GM10248 (cell line): Measurements from ENCODE around the gene STARD8.
"Not testable (repeated sequence)": the region's sequence is repeated elsewhere in the genome, so short reads cannot be mapped to it uniquely, and the experiment has no call there.

Experiments used
- CTCF ChIA-PET: fragments of 300-600 bp; sonication (Branson Sonifier 250); formaldehyde crosslinking; extraction: SDS; loops from one replicate; lab custom pipeline; 2021; ENCODE audit warnings: antibody characterized with exemption; lab: Yijun Ruan, JAX
- POLR2A ChIA-PET: fragments of 350-650 bp; sonication (Branson Sonifier 250); formaldehyde crosslinking; extraction: SDS; loops from one replicate; lab custom pipeline; 2020; ENCODE audit warnings: antibody characterized with exemption; lab: Yijun Ruan, JAX
- DNase-seq: peaks from one replicate; pipeline ENCODE4 v3.0.0; 2012; ENCODE audit errors: extremely low spot score
- CTCF ChIP-seq: IDR thresholded peaks from 2 replicates; pipeline ENCODE4 v1.5.1; 2012; ENCODE audit warnings: mild to moderate bottlenecking, low read depth; ENCODE audit errors: extremely low read depth, missing control alignments, control extremely low read depth

The STARD8 gene

GRCh38 chrX:68647156-68647957, at the start of gene STARD8:
Gene STARD8 (plus strand): TSS chrX:68647666. CDS start chrX:68647883, 217 bp downstream.
- DNase-seq = no peak
- CTCF ChIA-PET = no interaction called here
- TF ChIP-seq CTCF = no peak

GRCh38 chrX:68598841-68599240, 48.6 kb upstream of the STARD8 start:
- POLR2A ChIA-PET = no interaction called here
- DNase-seq = no peak
- TF ChIP-seq CTCF = no peak
- CTCF ChIA-PET = interaction anchor here (1.1 to 1.4 kb wide), 3 partner anchors 13 to 43 kb away, joined by 3 to 4 read pairs (median 3); no protein-coding TSS in a partner anchor

More at GRCh38 chrX:68647156-68647957, at the start of gene STARD8:
- POLR2A ChIA-PET = no interaction called here

- CTCF ChIA-PET = interaction anchor here (1.1 to 1.3 kb wide), 3 partner anchors 12 to 44 kb away, joined by 3 to 4 read pairs (median 3); no protein-coding TSS in a partner anchor
- DNase-seq = no peak
- TF ChIP-seq CTCF = no peak
- POLR2A ChIA-PET = no interaction called here
Measured at GRCh38 chrX:68599256-68600152, 48.0 kb upstream of the STARD8 start.

GRCh38 chrX:68604216-68604615, 43.2 kb upstream of the STARD8 start:
- POLR2A ChIA-PET, DNase-seq, CTCF ChIA-PET: not testable (repeated sequence)

GRCh38 chrX:68614733-68615132, 32.7 kb upstream of the STARD8 start:
- CTCF ChIA-PET, POLR2A ChIA-PET, DNase-seq: not testable (repeated sequence)

- ChIA-PET CTCF (no interaction called here), POLR2A (no interaction called here)
- TF ChIP-seq CTCF = no peak
- no peak for DNase-seq
Measured at GRCh38 chrX:68627986-68628385, 19.5 kb upstream of the STARD8 start.

GRCh38 chrX:68629936-68630335, 17.5 kb upstream of the STARD8 start:
- CTCF ChIA-PET, POLR2A ChIA-PET: not testable (repeated sequence)

GRCh38 chrX:68631336-68631735, 16.1 kb upstream of the STARD8 start:
- TF ChIP-seq CTCF = no peak
- ChIA-PET POLR2A (no interaction called here), CTCF (no interaction called here)
- no peak for DNase-seq

More at GRCh38 chrX:68629936-68630335, 17.5 kb upstream of the STARD8 start:
- DNase-seq = not testable (repeated sequence)
